OCI-LY1 (cell line): ENCODE results near the gene TEK.

Experiments used
- H2AFZ ChIP-seq: fragments of 200-600 bp; sonication (generic), shearing (Covaris generic); 2 replicates; pipeline ENCODE4 v1.6.0; 2014; ENCODE audit warnings: antibody characterized with exemption, mild to moderate bottlenecking, low read length
- H3F3A ChIP-seq: fragments of 200-600 bp; sonication (generic), shearing (Covaris generic); 2 replicates; pipeline ENCODE4 v1.6.0; 2014; ENCODE audit warnings: mild to moderate bottlenecking, antibody characterized with exemption, low read length, moderate library complexity; ENCODE audit not compliant: insufficient read depth
- H3K27ac ChIP-seq: fragments of 200-600 bp; sonication (generic); 2 replicates; pipeline ENCODE4 v1.5.1; 2014; ENCODE audit warnings: low read length, mixed run types, mild to moderate bottlenecking, low read depth; ENCODE audit not compliant: poor library complexity, severe bottlenecking
- H3K27me3 ChIP-seq: fragments of 200-600 bp; sonication (generic); 2 replicates; pipeline ENCODE4 v1.6.0; 2014; ENCODE audit warnings: antibody characterized with exemption, mild to moderate bottlenecking, low read length, moderate library complexity; ENCODE audit not compliant: insufficient read depth
- H3K36me3 ChIP-seq: fragments of 200-600 bp; sonication (generic); 2 replicates; pipeline ENCODE4 v1.6.1; 2014; ENCODE audit warnings: mild to moderate bottlenecking, antibody characterized with exemption, low read length, moderate library complexity, mixed read lengths; ENCODE audit not compliant: insufficient read depth
- H3K4me1 ChIP-seq: fragments of 200-600 bp; sonication (generic); 2 replicates; pipeline ENCODE4 v1.5.1; 2014; ENCODE audit warnings: mild to moderate bottlenecking, low read length, moderate library complexity; ENCODE audit not compliant: insufficient read depth, severe bottlenecking
- H3K4me2 ChIP-seq: fragments of 200-600 bp; sonication (generic), shearing (Covaris generic); 2 replicates; pipeline ENCODE4 v1.6.1; 2014; ENCODE audit warnings: low read length
- H3K4me3 ChIP-seq: fragments of 200-600 bp; sonication (generic); 2 replicates; pipeline ENCODE4 v1.5.1; 2014; ENCODE audit warnings: low read length, low read depth, mild to moderate bottlenecking, mixed read lengths; ENCODE audit not compliant: poor library complexity, severe bottlenecking
- H3K79me2 ChIP-seq: fragments of 200-600 bp; shearing (Covaris generic); 2 replicates; pipeline ENCODE4 v1.6.1; 2016; ENCODE audit warnings: mixed run types, low read length, mixed read lengths; ENCODE audit not compliant: insufficient read depth
- H3K9ac ChIP-seq: fragments of 200-600 bp; sonication (generic), shearing (Covaris generic); 2 replicates; pipeline ENCODE4 v1.6.1; 2014; ENCODE audit warnings: mild to moderate bottlenecking, low read length, mixed read lengths
- H3K9me2 ChIP-seq: fragments of 200-600 bp; sonication (generic), shearing (Covaris generic); 2 replicates; pipeline ENCODE4 v1.6.1; 2014; ENCODE audit warnings: low read depth, mild to moderate bottlenecking, low read length, mixed read lengths
- H3K9me3 ChIP-seq: fragments of 200-600 bp; shearing (Covaris generic); 2 replicates; pipeline ENCODE4 v1.6.1; 2014; ENCODE audit warnings: low read length, mixed read lengths
- H4K20me1 ChIP-seq: fragments of 200-600 bp; sonication (generic), shearing (Covaris generic); 2 replicates; pipeline ENCODE4 v1.6.0; 2016; ENCODE audit warnings: mild to moderate bottlenecking, low read length; ENCODE audit not compliant: insufficient read depth
- EZH2 ChIP-seq: fragments of 200-600 bp; sonication (generic), shearing (Covaris generic); IDR thresholded peaks from 2 replicates; pipeline ENCODE4 v1.8.0; 2017; ENCODE audit warnings: borderline replicate concordance, mixed run types, mild to moderate bottlenecking, antibody characterized with exemption, low read length, moderate library complexity, mixed read lengths
- TF ChIP-seq, protein P1 (sequence below): fragments of 200-600 bp; sonication (generic), shearing (Covaris generic); IDR thresholded peaks from 2 replicates; pipeline ENCODE4 v1.5.1; 2017; ENCODE audit warnings: mild to moderate bottlenecking, antibody characterized with exemption, low read length, moderate library complexity, mixed read lengths

TEK gene

DNA sequence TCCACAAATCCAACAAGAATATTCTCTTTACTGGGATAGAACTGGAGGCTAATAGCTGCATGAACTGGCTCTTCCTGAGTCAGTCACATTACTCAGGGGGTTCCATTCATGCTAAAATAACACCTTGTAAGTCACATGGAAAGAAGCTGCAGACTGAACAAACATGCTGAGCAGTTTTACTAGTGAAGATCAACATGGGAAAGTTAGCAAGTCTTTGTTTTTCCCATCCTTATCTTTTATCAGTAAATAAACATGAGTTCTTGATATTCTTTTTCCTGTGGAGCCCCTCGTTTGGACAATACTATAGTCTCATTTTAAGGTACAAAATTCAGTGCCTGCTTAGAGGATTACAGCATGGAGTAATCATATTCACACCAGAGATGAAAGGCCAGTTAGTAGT lies 43.7 kb upstream of the TEK start:
- no peaks in the 10 kb centered on the region for H3K9me3 ChIP-seq
- H3F3A ChIP-seq: no peaks in the 10 kb centered on the region
- H3K27ac ChIP-seq: no peak overlapping the region
- no peaks in the 10 kb centered on the region for H3K27me3 ChIP-seq
- no peaks in the 10 kb centered on the region for H3K4me1 ChIP-seq
- no peaks in the 10 kb centered on the region for H3K79me2 ChIP-seq
- no peaks in the 10 kb centered on the region for H3K36me3 ChIP-seq
- no peak for TF ChIP-seq EZH2
- TF ChIP-seq, protein P1, sequence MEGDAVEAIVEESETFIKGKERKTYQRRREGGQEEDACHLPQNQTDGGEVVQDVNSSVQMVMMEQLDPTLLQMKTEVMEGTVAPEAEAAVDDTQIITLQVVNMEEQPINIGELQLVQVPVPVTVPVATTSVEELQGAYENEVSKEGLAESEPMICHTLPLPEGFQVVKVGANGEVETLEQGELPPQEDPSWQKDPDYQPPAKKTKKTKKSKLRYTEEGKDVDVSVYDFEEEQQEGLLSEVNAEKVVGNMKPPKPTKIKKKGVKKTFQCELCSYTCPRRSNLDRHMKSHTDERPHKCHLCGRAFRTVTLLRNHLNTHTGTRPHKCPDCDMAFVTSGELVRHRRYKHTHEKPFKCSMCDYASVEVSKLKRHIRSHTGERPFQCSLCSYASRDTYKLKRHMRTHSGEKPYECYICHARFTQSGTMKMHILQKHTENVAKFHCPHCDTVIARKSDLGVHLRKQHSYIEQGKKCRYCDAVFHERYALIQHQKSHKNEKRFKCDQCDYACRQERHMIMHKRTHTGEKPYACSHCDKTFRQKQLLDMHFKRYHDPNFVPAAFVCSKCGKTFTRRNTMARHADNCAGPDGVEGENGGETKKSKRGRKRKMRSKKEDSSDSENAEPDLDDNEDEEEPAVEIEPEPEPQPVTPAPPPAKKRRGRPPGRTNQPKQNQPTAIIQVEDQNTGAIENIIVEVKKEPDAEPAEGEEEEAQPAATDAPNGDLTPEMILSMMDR: no peak
- H4K20me1 ChIP-seq: no peaks in the 10 kb centered on the region
- H3K4me2 ChIP-seq: no peak overlapping the region
- H3K9me2 ChIP-seq: no peaks in the 10 kb centered on the region
- H2AFZ ChIP-seq: no peak overlapping the region
- no peak overlapping the region for H3K9ac ChIP-seq
- H3K4me3 ChIP-seq: no peak overlapping the region

DNA sequence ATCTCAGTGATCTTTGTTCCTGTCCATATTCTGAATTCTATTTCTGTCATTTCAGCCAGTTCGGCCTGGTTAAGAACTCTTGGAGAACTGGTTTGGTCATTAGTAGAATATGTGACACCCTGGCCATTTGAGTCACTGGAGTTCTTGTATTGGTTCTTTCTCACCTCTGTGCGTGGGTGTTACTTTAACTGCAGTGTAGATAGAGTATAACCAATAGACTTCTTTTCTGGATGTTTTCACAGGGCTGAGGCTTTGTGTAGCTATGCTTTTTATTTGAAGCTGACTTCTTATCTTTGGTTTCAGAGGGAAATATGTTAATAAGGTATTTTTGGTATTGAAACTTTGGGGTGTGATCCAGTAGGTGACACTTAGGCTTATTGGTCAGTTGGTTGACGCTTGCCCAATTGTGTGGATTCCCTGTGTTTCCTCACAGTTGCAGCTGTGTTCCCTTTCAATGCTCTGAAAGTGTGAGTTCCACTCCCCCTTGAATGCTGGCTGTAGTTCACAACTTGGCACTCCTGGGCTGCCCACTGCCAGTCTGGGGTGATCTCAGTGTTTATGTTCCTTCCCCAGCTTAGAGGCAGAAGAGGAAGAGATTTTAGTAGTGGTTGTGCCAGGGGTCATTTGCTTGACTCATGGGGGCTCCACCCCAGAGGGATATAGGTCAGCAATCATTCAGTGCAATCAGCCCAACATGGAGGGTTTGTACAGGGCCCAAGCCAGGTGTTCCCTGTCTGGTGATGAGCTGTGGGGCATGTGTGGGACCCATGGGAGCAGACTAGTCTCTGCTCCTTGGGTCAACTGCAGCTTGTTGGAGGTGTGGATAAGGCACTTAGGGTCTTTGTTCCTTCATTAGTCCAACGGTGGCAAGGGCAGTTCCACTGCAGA lies 34.9 kb upstream of the TEK start:
- Histone ChIP-seq H3K36me3 (no peaks in the 10 kb centered on the region), H3K4me2 (no peak overlapping the region), H3K27ac (no peak overlapping the region), H3K9me2 (no peaks in the 10 kb centered on the region), H4K20me1 (no peaks in the 10 kb centered on the region), H3K27me3 (no peaks in the 10 kb centered on the region), H3K9ac (no peak overlapping the region), H2AFZ (no peak overlapping the region), H3F3A (no peaks in the 10 kb centered on the region), H3K79me2 (no peaks in the 10 kb centered on the region), H3K9me3 (no peaks in the 10 kb centered on the region), H3K4me3 (no peak overlapping the region), H3K4me1 (no peaks in the 10 kb centered on the region)
- TF ChIP-seq, protein P1: no peak
- TF ChIP-seq EZH2: no peak

DNA sequence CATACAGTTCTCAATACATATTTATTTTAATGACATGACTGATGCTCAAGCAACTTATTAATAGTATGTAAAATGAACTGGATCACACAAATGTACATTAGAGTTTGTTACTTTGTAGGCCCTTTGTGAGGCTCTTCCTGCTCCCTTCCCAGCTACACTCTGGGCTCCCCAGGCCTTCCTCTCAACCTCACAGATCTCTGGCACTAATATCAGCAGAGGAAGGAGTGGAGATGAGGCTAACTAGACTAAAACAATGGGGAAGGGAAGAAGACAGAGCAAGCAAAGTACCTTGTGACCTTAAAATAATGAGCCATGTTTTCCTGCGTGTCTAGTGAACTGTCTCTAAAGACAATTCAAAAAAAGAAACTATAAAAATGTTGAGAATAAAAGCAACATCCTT lies 30.3 kb upstream of the TEK start:
- H3K79me2 ChIP-seq: no peaks in the 10 kb centered on the region
- no peaks in the 10 kb centered on the region for H4K20me1 ChIP-seq
- no peaks in the 10 kb centered on the region for H3K9me2 ChIP-seq
- H3F3A ChIP-seq: no peaks in the 10 kb centered on the region
- no peak overlapping the region for H3K4me2 ChIP-seq
- no peak overlapping the region for H3K4me3 ChIP-seq
- TF ChIP-seq, protein P1: no peak
- no peak for TF ChIP-seq EZH2
- no peaks in the 10 kb centered on the region for H3K9me3 ChIP-seq
- H3K27me3 ChIP-seq: no peaks in the 10 kb centered on the region
- H3K4me1 ChIP-seq: no peaks in the 10 kb centered on the region
- H3K9ac ChIP-seq: no peak overlapping the region
- H2AFZ ChIP-seq: no peak overlapping the region
- H3K36me3 ChIP-seq: no peaks in the 10 kb centered on the region
- H3K27ac ChIP-seq: no peak overlapping the region
